ENCODE data around the gene WDFY1.

WDFY1 gene

DNA sequence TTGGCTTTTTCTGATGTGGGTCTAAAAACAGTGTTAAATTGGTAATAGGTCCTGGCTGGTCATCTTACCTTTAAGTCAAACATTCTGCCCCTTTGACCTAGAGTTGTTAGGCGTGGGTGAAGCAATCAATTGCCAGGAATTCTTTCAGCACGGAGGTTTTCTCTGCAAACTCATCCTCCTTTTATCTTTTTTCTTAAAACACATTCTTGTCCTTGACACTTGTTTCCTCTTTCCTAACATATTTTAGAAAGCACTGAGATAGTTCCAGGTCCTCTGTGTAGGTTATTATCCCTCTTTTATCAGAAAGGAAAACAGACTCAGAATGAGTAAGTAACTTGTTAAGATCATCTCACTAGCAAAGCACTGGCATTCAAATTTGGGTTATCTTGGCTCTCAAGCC, 89.1 kb downstream of the WDFY1 start:
- TF ChIP-seq, protein P1, sequence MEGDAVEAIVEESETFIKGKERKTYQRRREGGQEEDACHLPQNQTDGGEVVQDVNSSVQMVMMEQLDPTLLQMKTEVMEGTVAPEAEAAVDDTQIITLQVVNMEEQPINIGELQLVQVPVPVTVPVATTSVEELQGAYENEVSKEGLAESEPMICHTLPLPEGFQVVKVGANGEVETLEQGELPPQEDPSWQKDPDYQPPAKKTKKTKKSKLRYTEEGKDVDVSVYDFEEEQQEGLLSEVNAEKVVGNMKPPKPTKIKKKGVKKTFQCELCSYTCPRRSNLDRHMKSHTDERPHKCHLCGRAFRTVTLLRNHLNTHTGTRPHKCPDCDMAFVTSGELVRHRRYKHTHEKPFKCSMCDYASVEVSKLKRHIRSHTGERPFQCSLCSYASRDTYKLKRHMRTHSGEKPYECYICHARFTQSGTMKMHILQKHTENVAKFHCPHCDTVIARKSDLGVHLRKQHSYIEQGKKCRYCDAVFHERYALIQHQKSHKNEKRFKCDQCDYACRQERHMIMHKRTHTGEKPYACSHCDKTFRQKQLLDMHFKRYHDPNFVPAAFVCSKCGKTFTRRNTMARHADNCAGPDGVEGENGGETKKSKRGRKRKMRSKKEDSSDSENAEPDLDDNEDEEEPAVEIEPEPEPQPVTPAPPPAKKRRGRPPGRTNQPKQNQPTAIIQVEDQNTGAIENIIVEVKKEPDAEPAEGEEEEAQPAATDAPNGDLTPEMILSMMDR (IDR thresholded peaks at IDR 0.05) = no peak

DNA sequence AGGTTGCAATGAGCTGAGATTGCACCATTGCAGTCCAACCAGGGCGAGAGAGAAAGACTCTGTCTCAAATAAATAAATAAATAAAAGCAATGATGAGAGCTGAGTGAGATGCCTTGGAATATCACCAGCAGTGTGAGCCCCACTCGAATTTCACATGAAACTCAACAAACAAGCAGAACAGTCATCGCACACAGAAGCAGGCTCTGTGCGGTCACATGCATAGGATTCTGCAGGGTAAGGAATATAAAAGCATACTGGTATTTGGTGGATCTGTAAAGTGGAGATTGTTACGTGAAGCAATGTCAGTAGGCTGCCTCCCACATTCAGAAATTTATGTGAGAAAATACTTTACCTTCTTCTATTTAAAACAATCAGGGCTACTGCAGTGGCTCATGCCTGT, 89.7 kb downstream of the WDFY1 start:
- TF ChIP-seq, protein P1 (IDR thresholded peaks at IDR 0.05) = no peak

DNA sequence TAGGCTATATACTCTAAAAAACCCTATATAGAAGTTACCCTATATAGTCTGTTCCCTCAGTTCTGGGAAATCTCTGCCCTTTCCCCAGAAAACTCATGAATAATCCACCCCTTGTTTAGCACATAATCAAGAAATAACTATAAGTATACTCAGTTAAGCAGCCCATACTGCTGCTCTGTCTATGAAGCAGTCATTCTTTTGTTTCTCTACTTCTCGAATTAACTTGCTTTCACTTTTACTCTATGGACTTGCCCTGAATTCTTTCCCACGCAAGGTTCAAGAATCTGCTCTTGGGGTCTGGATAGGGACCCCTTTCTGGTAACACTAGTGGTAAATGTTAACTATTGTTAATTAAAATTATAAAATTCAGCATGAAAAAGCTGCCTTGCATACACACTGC, 90.4 kb downstream of the WDFY1 start:
- TF ChIP-seq, protein P1 (IDR thresholded peaks at IDR 0.05) = no peak

DNA sequence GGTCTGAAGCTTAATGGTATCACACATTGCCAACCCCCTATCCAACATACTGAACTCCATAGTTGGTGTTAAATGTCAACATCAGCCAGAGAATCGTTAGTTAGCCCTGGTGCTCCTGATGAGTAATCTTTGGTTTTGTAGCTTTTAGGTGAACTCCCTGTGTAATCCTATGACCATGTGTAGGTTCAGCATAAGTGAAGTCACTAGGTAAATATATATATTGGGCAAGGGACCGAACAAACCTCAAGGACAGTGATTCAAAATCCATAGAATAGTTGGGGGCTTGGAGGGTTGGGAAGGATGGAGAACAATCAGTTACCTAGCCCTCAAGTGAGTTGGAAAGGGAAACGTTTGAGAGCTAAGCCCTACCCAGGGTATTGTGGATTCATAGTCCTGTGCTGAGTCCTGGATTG, 91.7 kb downstream of the WDFY1 start:
- TF ChIP-seq, protein P1 (IDR thresholded peaks at IDR 0.05) = no peak

DNA sequence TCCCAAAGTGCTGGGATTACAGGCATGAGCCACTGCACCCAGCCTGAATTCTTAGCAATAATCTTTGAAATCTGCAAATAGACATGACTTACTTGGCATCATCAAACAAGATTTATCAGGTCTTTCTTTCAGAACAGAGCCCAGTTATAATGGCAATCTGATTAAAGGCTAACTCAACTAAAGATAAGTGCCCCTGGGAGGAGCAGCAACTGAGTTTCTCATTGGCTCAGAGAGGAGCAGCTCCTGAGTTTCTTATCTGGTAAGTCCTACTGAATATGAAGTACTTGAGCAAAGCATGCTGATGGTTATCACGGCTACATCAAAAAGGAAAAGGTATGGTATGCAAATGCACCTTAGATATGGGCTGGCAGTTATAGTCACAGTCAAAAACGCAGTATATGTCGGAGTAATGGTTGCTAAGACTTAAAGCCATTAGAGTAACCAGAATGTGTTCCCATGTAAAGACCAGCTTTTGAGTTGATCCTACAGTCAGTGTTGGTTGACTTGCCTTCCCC, 92.8 kb downstream of the WDFY1 start:
- TF ChIP-seq, protein P1 (IDR thresholded peaks at IDR 0.05) = no peak

DNA sequence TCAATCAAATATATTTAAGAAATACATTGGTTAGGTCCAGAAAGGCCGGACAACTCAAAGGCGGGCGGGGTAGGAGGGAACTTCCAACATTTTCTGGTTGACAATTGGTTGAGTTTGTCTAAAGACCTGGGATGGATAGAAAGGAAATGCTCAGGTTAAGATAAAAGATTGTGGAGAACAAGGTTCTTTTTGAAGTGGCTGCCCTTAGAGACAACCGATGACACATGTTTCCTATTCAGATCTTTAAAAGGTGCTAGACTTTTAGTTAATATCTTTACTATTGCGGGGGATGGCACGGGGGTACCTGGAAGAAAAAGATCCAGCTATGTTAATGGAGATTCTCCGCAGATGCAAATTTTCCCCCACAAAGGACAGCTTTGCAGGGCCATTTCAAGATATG, 97.7 kb downstream of the WDFY1 start:
- TF ChIP-seq, protein P1 (IDR thresholded peaks at IDR 0.05) = no peak

DNA sequence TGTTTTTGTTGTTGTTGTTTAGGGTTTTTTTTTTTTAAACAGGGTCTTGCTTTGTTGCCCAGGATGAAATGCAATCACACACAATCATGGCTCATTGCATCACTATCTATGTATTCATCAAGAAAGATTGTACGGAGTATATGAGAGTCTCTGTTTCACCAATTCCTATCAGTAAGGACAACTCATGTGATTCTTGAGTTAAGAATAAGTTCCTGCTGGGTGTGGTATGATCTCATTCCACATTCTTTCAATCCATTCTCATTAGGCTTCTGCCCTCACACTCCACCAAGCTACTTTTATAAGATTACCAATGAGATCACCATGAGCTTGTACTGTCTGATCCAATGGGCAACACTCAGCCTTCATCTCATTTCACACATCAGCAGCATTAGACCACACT, 98.6 kb downstream of the WDFY1 start:
- TF ChIP-seq, protein P1 (IDR thresholded peaks at IDR 0.05) = no peak

Data from LNCAP (cell line).